ENCODE measurements around the gene SCD. TPM values are rescaled to one million over a fixed set of nuclear protein-coding genes. Genes with fewer than 3 reads are reported as not detected.

SCD gene
- total and polyA plus RNA-seq, 2 of the 13 experiments (the other 11 are each of a cell fraction or from before 2014, with no cell fraction given): 492 to 512 TPM

DNA sequence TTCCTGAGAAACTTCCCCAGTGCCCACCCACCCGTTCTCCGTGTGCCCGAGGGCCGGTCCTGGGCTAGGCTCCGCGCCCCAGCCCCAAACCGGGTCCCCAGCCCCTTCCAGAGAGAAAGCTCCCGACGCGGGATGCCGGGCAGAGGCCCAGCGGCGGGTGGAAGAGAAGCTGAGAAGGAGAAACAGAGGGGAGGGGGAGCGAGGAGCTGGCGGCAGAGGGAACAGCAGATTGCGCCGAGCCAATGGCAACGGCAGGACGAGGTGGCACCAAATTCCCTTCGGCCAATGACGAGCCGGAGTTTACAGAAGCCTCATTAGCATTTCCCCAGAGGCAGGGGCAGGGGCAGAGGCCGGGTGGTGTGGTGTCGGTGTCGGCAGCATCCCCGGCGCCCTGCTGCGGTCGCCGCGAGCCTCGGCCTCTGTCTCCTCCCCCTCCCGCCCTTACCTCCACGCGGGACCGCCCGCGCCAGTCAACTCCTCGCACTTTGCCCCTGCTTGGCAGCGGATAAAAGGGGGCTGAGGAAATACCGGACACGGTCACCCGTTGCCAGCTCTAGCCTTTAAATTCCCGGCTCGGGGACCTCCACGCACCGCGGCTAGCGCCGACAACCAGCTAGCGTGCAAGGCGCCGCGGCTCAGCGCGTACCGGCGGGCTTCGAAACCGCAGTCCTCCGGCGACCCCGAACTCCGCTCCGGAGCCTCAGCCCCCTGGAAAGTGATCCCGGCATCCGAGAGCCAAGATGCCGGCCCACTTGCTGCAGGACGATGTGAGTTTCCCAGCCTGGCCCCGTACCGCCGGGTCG is at the start of gene SCD (continued):
- TF ChIP-seq FOXP4 (CRISPR knock-in tag; IDR thresholded peaks at IDR 0.05) (peak; percentile 25; the same call in 1 of the 2 replicates), HNF1B (CRISPR knock-in tag; IDR thresholded peaks at IDR 0.05) (peak; percentile 23; the same call in 1 of the 2 replicates), TBP (CRISPR knock-in tag; IDR thresholded peaks at IDR 0.05) (no peak), CENPT (CRISPR knock-in tag; IDR thresholded peaks at IDR 0.05; ENCODE audit: low read depth) (no peak; the same call in 1 of the 2 replicates), HNRNPH1 (optimal IDR thresholded peaks at IDR 0.05; ENCODE audit: low read depth, low read length) (no peak), LRRFIP1 (CRISPR knock-in tag; conservative IDR thresholded peaks at IDR 0.05) (no peak), ZNF160 (CRISPR knock-in tag; IDR thresholded peaks at IDR 0.05) (peak; percentile 73; the same call in 1 of the 2 replicates), DNMT3B (CRISPR knock-in tag; conservative IDR thresholded peaks at IDR 0.05) (0 out of 2 replicates have a peak, but pooled peaks have one; percentile 17), HNF4A (CRISPR knock-in tag; IDR thresholded peaks at IDR 0.05) (peak; percentile 72), ZNF496 (CRISPR knock-in tag; IDR thresholded peaks at IDR 0.05; ENCODE audit: insufficient replicate concordance) (no peak), ZSCAN21 (CRISPR knock-in tag; IDR thresholded peaks at IDR 0.05; ENCODE audit: borderline replicate concordance) (no peak), CENPBD1 (CRISPR knock-in tag; IDR thresholded peaks at IDR 0.05; ENCODE audit: borderline replicate concordance, low read depth) (no peak), AKAP8 (CRISPR knock-in tag; IDR thresholded peaks at IDR 0.05) (no peak), ZBTB7B (CRISPR knock-in tag; IDR thresholded peaks at IDR 0.05) (peak; percentile 15), ZNF12 (CRISPR knock-in tag; IDR thresholded peaks at IDR 0.05) (no peak)
- TF ChIP-seq, protein P1, sequence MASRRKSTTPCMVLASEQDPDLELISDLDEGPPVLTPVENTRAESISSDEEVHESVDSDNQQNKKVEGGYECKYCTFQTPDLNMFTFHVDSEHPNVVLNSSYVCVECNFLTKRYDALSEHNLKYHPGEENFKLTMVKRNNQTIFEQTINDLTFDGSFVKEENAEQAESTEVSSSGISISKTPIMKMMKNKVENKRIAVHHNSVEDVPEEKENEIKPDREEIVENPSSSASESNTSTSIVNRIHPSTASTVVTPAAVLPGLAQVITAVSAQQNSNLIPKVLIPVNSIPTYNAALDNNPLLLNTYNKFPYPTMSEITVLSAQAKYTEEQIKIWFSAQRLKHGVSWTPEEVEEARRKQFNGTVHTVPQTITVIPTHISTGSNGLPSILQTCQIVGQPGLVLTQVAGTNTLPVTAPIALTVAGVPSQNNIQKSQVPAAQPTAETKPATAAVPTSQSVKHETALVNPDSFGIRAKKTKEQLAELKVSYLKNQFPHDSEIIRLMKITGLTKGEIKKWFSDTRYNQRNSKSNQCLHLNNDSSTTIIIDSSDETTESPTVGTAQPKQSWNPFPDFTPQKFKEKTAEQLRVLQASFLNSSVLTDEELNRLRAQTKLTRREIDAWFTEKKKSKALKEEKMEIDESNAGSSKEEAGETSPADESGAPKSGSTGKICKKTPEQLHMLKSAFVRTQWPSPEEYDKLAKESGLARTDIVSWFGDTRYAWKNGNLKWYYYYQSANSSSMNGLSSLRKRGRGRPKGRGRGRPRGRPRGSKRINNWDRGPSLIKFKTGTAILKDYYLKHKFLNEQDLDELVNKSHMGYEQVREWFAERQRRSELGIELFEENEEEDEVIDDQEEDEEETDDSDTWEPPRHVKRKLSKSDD (CRISPR knock-in tag; IDR thresholded peaks at IDR 0.05; ENCODE audit: low read depth): peak; percentile 86; the same call in 1 of the 2 replicates
- TF ChIP-seq, protein P2, sequence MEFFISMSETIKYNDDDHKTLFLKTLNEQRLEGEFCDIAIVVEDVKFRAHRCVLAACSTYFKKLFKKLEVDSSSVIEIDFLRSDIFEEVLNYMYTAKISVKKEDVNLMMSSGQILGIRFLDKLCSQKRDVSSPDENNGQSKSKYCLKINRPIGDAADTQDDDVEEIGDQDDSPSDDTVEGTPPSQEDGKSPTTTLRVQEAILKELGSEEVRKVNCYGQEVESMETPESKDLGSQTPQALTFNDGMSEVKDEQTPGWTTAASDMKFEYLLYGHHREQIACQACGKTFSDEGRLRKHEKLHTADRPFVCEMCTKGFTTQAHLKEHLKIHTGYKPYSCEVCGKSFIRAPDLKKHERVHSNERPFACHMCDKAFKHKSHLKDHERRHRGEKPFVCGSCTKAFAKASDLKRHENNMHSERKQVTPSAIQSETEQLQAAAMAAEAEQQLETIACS (CRISPR knock-in tag; IDR thresholded peaks at IDR 0.05): no peak
